Stimulated activated CD4-positive, alpha-beta T cell treated with anti-CD3 and anti-CD28 coated beads, Interleukin-15, amount 100 ng/mL, for 24 hours (primary cell): ENCODE measurements around the gene TACR1.
"Not testable (repeated sequence)": the region's sequence is repeated elsewhere in the genome, so short reads cannot be mapped to it uniquely, and the experiment has no call there.

ENCODE experiments used
- DNase-seq: peaks from one replicate; pipeline ENCODE4 v3.0.0-alpha.2; 2020

Gene TACR1

GRCh38 chr2:75076088-75076487, 123.2 kb downstream of the TACR1 start:
- DNase-seq = no peak

- DNase-seq = no peak
Measured at GRCh38 chr2:75074708-75075107, 124.6 kb downstream of the TACR1 start.

DNA sequence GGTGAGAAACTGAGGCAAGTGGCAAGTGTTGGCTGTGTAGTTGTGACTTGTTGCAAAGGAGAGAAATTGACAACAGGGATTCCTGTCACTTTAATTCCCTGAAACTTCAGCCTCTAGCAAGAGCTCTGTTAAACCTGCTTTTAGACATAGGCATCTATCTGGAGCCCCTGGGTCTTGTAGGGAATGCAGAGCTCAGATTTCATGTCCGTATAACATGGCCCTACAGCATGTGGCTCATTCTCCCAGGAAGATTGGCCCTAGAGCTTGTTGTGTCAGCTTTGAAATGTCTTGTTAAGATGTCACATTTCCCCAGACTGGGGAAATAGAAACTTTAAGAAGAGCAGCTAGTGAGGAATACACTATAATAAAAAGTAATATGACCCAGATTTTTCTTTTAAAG, 125.1 kb downstream of the TACR1 start:
- DNase-seq = no peak

DNA sequence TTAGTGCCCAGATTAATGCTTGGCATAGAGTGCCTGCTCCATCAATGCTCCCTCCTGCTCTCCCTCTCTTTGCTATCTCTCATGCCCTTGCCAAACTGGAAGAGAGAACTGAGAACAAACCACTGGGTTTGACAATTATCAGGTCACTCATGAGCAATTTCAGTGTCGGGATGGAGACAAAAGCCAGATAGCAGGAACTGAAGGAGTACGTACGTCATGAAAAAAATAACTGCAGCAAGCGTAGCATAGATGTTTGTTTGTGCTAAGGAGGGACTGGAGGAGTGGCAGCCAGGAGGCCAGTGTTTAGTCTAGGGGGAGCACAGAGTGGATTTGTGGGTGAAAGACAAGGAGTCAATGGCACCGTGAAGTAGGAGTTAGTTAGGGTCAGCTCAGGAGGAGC, 127.6 kb downstream of the TACR1 start:
- no peak for DNase-seq

- no peak for DNase-seq
Measured at GRCh38 chr2:75068546-75068945, 130.8 kb downstream of the TACR1 start.

DNA sequence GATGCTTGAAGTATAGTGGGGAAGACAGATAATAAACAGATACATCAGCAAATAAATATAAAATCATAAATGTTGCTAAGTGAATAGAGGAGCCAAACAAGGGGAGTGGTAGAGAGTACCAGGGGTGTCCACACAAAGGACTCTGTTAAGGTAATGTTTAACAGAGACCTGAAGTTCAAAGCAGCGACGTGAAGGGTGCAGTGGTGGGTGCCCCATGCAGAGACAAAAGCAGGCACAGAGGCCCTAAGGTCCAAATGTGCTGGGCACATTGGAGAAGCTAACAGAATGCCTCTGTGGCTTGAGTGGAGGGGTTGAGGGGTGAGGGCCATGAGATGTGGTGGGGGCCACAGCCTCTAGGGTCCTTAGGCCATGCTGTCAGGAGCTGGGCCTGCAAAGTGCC, 131.8 kb downstream of the TACR1 start:
- DNase-seq = no peak

DNA sequence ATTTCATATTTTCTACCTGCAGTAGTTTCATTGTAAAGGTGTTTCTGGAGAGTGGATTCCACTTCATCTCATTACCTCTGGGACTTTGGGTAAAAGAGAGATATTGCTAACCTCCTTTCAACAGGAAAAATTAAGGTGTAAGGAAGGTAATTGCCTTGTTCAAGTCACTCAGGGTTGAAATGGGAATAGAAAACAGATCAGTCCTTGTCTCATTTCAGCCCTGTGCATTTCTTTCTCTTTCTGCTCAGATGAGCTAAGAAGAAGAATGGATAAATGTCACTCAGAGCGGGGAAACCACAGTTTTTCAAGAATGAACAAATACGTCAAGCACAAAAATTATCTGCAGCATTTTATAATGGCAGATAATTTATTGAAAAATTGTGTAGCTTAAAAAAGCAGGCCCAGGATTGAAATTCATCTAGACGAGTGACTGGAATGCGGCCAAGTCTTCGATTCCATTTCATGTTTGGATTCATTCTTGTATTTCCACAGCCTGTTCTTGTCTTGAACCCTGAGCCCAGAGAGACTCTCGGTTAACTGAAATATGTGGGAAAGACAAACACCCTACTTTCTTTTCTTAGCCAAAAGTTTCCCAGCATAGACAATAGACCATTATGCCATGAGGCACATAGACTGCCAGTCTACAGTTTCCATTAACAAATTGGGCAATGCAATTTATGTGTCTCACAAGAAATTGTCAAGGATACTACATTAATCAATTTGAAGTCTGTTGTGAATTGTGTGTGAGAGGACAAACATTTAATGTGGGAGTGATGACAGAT, 133.0 kb downstream of the TACR1 start:
- DNase-seq = no peak

DNA sequence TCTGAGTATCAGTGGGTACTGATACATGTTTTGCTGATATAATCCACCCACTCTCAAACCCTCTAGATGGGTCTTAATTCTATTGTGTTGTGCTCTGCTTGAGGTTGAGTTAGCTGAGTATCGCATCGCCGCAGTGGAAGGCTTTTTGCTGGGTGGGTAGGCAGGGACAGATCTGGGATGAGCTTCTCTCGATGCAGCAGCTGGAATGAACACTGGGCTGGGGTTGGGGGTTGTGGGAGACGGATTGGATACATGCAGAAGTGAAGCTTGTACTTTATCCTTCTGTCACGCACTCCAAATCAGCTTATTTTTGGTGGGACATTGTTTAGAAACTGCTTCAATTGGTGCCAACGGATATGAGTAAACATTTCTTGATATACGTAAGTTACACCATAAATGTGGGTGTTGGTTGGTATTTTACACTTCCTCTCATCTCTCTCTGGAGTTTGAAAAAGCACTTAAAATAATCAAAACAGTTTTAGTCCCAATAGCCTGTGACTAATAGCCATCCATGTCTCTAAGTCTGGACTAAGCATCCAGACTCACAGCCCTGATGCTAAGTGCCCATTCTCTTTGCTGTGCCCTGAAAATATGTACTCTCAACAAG, 133.8 kb downstream of the TACR1 start:
- no peak for DNase-seq

DNA sequence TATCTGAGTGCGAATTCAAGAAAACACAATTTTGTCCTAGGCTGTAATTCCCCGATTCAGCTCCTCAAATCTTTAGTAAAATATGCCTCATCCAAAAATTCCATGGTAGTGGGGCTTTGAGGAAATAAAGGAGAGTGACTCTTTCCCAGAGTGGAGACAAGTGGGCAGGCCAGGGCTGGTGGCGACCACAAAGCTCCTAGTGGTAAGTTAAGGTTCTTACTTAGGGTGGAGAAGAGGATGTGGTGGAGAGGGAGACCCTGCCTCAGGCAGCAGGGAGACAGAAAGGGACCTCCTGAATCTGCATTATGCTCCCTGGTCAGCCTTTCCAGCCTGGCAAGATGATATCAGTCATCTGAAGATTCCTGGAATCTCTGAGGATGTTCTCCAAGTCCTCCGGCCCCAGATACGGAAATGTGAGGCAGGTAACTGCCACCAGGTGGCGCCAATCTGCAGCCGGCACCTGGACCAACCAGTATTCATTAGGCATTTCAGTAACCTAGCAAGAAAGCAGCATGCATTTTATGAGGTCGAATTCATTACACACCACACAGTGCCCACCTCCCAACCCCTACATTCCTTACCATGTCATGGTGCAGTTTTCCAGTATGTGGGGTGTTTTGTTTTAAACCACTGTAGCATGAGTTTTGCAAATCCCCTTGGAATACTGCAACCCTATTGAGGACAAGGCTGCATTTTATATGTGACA, 134.5 kb downstream of the TACR1 start:
- DNase-seq = peak; percentile 61

- no peak for DNase-seq
Measured at GRCh38 chr2:75063906-75064305, 135.4 kb downstream of the TACR1 start.

- no peak for DNase-seq
Measured at GRCh38 chr2:75058427-75058826, 140.9 kb downstream of the TACR1 start.

DNA sequence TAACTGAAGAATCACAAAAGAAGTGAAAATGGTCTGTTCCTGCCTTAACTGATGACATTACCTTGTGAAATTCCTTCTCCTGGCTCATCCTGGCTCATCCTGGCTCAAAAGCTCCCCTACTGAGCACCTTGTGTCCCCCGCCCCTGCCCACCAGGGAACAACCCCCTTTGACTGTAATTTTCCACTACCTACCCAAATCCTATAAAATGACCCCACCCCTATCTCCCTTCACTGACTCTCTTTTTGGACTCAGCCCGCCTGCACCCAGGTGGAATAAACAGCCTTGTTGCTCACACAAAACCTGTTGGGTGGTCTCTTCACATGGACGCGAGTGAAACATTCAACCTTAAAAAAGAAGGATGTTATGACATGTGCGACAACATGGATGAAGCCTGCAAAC, 142.2 kb downstream of the TACR1 start:
- DNase-seq = not testable (repeated sequence)

DNA sequence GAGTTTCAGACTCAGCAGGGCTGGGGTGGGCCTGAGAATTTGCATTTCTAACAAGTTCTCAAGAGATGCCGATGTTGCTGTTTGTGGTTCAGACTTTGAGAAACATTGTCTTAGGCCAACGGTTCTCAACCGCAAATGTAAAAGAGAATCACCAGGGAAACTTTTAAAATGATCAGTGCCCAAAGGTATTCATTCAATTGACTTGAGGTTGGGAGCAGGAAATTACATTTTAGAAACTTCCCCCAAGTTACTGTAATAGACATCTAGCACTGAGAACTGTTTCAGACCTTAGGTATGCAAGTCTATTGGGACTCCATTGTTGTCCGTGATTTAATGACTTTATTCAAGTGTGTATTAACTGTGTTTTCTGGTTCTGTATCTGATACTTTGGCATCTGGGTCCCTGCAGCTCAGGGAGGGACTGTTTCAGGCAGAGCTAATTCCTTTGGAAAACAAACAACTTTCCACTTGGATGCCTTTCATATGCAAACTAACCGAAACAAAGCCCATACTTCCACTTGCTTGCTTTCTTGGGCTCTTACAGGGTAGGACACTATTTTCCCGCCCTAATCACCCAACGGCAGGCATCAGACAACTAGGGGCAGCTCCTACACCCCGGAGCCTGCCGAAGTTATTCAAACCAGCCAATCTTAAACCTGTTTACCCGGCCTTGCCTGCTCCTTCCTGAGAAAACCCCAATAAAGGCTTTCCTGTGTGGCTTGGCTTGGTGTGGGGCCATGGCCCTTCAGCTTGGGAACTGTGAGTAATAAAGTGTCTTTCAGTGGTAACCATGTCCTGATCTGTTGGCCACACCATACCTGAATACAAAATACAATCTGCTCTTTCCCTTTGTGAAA, 143.3 kb downstream of the TACR1 start:
- no peak for DNase-seq

DNA sequence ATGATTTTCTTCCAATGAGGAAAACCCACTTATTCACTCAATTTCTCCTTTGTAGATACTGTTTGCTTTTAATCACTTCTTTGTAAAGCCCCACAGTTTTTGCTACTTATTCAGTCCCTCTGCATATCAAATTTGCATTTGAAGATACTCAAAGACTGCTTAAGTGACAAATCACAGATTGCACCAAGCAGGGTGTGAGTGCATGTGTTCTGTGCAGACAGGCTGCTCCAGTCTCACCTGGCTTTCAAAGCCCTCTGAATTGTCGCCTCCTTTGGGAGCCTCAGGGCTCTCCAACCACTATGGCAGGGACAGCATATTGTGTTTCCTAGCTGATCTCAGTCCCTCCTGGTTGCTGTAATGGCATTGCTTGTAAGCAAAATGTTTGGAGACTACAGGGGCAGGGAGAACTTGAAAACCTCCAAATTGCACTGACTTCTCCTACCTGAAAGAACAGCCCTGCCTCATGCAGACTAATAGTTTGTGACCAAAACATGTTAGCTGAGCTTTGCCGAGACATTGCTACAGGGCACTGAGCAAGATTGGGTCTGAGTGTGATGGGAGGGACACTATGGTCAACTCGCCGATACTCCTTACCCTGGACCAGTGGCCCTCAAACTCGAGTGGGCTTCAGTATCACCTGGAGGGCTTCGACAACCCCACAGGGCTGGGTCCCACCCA, 144.0 kb downstream of the TACR1 start:
- no peak for DNase-seq

- no peak for DNase-seq
Measured at GRCh38 chr2:75054296-75054695, 145.0 kb downstream of the TACR1 start.

DNA sequence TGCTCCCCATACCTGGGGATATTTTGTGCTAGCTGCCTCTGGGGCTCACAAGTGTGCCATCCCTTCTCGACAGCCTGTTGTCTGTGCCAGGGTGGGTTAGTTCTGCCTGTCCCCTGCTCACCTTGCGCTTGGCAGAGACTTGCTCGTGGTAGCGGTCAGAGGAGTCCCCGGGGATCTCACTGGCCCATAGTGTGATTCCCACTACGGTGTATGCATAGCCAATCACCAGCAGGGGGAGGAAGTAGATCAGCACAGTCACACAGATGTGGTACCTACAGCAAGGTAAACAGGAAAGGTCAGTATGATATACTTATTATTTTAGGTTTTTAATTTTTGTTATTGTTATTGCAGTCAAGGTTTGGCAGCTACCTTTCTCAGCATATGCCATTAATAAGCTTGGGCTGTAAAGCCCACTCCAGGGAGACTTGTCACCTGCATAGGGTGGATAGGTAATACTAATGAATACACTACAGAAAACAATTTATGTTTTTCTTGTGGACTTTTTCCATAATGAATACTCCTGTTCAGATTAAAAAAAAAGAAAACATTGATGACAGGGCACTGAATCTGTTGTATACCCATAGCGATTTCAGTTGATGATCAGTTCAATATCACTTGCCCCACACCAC, 145.7 kb downstream of the TACR1 start:
- DNase-seq = peak; percentile 8

- DNase-seq = no peak
Measured at GRCh38 chr2:75047992-75048625, 151.2 kb downstream of the TACR1 start.

GRCh38 chr2:75047189-75047991, 151.9 kb downstream of the TACR1 start:
- DNase-seq = no peak

GRCh38 chr2:75045526-75046050, 153.7 kb downstream of the TACR1 start:
- DNase-seq = no peak

GRCh38 chr2:75044291-75044690, 155.0 kb downstream of the TACR1 start:
- no peak for DNase-seq
